HG03097 (cell line): ENCODE measurements around the gene DNAJC5.
"Not testable (repeated sequence)": the region's sequence is repeated elsewhere in the genome, so short reads cannot be mapped to it uniquely, and the experiment has no call there.

Experiments used
- ATAC-seq: cut with Tn5 transposase; IDR thresholded peaks from one replicate; pipeline ENCODE4 v1.9.1; 2021; ENCODE audit not compliant: unreplicated experiment, low FRiP score

DNAJC5 gene

GRCh38 chr20:63894358-63895201 is at the start of gene DNAJC5:
Gene DNAJC5 (plus strand): TSS chr20:63895126. CDS start chr20:63928346, 33,220 bp downstream.
- peak; percentile 74 for ATAC-seq

DNA sequence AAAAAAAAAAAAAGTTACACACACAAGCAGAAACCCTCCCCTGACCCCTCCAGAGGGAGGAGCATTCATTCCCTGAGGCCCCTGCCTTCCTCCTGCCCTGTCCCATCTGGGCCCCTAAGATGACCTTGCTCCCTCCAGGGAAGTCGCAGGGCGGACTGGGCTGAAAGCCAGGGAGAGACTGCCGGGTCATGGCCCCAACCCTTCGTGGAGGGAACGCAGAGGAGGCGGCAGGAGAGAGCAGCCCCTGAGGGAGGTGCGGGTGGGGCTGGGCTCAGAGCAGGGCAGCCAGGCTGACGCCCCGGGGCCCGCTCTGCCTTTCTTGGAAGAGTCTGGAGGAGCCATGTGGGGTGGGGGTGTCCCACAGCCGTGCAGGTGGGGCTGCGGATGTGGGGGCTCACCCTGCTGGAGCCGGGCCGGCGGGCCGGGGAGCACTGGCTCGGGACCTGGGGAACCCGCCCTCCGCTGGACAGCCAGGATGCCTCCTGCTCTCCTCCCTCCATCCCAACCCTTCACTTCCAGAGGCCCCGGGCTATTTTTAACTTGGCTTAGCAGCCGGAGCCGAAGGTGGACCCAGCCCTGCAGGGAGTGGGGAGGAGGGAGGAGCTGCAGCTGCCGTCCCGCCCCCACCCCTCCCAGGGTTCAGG is 48.7 kb upstream of the DNAJC5 start:
- ATAC-seq: no peak

GRCh38 chr20:63846888-63847236 is 48.1 kb upstream of the DNAJC5 start:
- ATAC-seq: no peak

DNA sequence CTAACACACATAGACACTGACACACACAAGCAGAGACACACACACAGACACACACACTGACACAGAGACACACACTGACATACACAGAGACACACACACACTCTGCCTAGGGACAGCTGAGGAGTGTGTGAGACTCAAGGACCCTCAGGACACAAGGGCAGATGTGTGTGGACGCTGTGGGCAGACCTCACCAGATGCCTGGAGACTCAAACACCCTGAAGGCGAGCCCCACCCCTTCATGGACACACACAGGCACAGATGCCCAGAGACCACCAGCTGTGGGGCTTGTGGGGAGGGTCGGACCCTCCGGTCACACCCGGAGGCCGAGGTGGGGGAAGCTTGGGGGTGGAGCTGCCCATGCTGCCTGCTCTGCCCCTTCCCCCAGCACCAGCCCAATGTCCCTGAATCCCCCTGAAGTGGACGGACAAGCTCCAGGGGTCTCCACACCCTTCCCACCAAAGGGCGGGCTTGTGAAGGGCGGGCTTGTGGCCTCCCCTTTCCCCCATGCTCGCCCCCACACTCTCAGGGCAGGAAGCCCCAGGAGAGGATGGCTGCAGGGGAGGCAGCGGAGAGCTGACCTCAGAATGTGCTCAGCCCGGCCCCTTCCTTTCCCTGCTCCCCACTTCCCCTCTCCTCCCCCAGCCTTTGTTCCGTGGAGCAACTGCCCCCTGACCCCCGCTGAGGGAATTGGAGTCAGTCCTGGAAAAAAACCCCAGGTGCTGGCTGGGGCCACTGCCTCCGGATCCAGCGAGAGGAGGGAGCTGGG is 47.5 kb upstream of the DNAJC5 start:
- ATAC-seq: no peak

DNA sequence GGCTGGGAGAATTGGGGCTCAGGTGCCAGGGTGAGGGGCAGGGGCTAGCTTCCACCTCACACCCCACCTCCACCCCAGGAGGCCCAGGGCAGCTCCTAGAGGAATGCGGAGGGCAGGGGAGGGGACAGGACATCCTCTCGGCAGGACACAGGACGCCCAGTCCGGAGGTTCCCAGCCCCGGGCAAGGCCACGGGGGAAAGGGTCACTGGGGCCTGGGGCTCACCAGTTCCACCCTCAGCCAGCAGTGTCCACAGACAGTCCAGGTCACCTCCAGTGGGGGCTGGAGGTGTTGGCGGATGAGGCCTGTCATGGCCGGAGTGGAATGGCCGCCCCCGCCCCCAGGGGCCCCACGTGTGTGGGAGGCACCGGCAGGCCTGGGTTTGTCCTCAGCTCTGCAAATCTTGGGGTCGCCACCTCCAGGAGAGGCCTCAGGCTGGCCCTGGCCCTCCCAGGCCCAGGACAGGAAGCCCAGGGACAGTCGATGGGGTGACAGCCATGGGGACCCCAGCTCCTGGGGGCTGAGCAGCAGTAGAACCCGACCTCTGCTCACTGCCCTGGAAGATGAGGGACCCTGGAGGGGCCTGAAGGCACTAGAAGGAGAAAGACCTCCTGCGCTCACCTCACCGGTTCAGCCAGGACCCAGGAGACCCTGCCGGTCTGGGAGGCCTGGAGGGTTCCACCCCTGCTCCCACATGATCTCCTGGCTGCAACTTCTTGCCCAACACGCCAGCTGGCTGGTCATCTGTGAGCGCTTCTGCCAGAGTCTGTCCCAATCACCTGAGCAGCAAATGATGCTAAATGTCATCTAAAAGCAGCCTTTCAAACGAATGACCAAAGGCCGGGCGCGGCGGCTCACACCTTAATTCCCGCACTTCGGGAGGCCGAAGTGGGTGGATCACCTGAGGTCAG is 46.7 kb upstream of the DNAJC5 start:
- no peak for ATAC-seq

DNA sequence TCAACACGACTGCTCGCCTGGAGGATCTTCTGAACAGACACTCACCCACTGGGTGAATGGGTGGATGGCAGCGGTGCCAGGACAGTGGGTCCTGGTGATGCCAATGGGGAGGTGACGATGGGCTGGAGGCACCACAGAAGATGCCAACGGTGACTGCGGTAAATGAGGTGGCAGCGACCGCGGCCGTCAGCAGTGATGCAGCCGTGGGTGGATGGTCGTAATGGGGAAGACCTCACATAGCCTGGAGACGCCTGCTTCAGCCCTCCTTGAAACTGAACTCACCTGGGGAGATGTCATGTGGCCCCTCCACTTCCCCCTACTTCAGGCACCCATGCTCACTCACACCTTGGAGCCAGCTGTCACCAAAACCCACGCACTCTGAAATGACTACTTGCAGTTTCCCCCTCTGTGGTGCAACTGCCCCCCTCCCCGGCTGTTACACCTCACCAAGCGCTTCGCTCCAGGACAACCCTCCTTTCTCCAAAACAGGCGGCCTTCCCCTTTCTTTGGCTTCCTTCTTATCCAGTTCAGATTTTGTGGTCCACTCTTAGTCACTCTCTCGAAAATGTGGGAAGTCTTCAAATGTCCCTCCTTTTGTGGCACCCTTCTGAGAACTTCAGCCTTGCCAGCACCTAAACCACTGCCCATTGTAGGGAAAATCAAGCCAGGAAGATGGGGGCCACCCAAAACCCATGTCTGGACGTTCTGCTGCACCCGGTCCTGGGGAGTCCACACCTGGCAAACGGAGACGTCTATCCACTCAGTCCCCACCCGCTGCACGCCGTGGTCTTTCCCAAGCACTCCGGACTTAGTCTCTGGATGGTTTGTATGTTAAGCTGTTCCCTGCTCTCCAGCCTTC is 44.0 kb upstream of the DNAJC5 start:
- ATAC-seq: peak; percentile 62

GRCh38 chr20:63851548-63851943 is 43.4 kb upstream of the DNAJC5 start:
- ATAC-seq: not testable (repeated sequence)

GRCh38 chr20:63853733-63854068 is 41.2 kb upstream of the DNAJC5 start:
- ATAC-seq: not testable (repeated sequence)

DNA sequence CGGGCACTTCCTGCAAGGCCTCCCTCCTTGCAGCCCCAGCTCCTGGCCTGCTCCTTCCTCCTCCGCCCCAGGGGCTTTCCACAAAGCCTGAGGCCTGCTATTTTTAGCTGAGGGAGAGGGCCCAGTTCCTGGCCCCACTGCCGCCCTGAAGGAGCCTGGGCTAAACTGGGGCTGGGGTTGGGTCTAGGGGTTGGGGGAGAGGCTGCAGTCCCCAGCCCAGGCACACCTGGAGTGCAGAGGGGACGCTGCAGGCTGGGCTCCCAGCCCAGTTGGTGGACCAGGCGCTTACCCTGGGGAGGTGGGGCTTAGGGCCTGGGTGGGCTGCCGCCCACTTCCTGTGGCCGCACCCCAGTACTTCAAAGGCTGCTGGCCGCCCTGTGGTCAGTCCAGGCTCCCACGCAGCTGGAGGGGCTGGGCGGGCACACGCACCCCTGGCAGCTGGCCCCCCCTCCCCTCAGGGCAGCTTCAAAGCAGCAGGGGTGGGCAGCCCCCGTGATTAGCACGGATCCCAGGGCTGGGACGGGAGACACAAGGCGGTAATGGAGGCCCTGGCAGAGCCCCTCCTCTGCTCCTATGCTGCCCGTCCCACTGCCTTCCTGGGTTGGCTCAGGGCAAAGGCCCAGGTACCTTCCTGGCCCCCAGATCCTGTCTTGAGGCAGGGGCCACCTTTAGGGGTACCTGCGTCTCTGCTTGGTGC is 40.7 kb upstream of the DNAJC5 start:
- no peak for ATAC-seq

GRCh38 chr20:63854766-63855362 is 40.1 kb upstream of the DNAJC5 start:
- no peak for ATAC-seq

- ATAC-seq: no peak
Observed at GRCh38 chr20:63855363-63856097, 39.4 kb upstream of the DNAJC5 start.

DNA sequence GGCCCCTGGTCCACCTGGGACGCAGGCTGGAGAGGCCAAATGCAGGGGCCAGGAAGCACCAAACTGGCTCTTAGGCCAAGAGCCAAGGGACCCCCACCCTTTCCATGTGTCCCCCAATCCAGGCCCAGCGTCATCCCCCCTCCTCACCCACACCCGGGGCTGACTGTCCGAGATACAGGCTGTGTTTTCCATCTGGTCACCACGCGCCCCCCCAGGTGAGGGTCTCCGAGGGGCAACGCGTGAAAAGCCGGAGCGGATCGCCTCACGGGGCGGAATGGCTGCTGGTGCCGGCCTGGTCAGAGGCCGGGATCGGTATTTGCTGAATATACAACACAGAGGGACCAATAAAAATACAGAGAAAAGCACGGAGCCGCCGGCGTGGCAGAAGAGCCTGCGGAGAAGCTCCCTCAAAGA is 38.8 kb upstream of the DNAJC5 start:
- ATAC-seq: no peak

DNA sequence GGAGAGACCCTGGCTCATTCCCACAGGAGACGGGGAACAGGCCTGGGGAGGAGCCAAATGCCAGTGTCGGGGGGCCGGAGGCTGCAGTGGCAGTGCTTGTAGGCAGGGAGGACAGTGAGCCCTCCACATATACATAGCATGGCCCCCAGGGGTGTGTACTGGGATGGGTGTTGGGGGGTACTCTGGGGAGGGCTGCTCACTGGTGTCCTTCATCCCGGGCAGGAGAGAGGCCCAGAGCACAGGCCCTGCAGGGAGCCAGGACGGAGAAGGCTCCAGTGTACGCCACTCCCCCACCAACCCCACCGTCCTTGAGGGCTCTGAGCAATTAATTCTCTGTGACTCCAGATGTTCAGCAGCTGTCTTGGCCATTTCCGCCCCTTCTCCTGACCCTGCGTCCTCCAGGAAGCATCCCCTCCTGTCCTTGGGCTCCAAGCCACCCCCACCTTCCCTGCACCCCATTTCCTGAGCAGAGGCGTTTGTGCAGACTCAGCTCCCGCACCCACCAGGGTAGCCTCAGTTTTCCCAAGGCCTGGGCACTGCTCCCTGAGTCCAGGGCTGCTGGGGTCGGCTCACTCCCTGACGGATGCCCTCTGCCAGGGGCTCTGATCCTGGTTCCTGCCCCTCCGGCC is 37.0 kb upstream of the DNAJC5 start:
- ATAC-seq: no peak

DNA sequence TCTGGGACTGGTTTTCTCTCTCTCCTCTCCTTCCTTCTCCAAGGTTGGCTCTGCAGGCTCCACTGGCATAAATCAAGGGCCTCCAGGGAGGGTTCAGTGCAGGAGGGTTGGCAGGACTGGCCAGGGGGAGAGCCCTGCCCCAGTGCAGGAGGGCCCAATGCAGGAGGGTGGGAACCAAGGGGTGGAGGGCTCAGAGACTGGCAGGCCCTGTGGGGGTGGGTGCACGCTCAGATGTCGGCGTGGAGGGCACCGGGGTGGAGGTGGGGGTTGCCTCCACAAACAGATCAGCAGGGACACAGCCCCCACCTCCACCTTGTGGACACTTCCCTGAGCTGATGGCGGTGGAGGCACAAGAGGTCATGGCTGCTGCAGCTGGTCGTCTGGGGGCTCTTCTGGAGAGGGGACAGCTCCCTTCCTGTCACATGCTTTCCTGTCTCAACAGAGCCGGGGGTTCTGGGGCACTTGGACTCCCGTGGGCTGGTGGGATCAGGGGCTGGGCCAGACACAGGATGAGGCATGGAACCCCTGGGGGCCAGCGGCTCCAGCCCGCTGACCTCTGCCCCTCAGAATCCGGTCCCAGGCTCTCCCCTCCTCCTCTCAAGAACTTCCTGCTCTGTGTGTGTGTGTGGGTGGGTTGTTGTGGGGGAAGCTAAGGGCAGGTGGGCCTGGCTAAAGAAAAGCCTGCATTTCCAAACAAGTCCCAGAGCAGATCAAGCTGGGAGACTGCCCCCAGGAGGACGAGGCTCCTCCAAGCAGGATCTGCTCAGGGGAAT is 36.3 kb upstream of the DNAJC5 start:
- no peak for ATAC-seq

GRCh38 chr20:63859166-63859699 is 35.7 kb upstream of the DNAJC5 start:
- no peak for ATAC-seq

- no peak for ATAC-seq
Observed at GRCh38 chr20:63860325-63861051, 34.4 kb upstream of the DNAJC5 start.
